ENCODE data around the gene ZNF311.
A peak's percentile ranks its signal among the peaks of the same experiment; 100 is the strongest.

Gene ZNF311

DNA sequence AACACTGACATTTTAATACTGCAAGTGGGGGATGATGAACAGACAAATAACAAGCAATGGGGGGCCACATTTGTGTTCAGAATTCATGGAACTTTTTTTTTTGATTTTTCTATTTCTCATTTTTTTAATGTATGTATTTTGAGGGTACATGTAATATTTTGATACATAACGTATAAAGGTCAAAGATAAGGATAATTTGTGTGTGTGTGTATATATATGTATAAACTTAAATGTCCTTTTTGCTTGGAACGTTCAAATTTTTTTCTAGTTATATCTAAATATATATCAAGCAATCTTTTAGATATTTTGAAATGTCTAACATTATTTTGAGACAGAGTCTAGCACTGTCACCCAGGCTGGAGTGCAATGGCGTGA is 12.3 kb upstream of the ZNF311 start:
- ATAC-seq = no peak
- TF ChIP-seq OSR1 (CRISPR knock-in tag; IDR thresholded peaks at IDR 0.05) (no peak), ESRRG (CRISPR knock-in tag; IDR thresholded peaks at IDR 0.05) (no peak), ZNF565 (CRISPR knock-in tag; conservative IDR thresholded peaks at IDR 0.05; ENCODE audit: low read depth) (no peak), ZFP3 (CRISPR knock-in tag; IDR thresholded peaks at IDR 0.05) (no peak), ZFP30 (CRISPR knock-in tag; IDR thresholded peaks at IDR 0.05) (no peak), ZC3H10 (CRISPR knock-in tag; IDR thresholded peaks at IDR 0.05) (no peak)
- TF ChIP-seq, protein P1, sequence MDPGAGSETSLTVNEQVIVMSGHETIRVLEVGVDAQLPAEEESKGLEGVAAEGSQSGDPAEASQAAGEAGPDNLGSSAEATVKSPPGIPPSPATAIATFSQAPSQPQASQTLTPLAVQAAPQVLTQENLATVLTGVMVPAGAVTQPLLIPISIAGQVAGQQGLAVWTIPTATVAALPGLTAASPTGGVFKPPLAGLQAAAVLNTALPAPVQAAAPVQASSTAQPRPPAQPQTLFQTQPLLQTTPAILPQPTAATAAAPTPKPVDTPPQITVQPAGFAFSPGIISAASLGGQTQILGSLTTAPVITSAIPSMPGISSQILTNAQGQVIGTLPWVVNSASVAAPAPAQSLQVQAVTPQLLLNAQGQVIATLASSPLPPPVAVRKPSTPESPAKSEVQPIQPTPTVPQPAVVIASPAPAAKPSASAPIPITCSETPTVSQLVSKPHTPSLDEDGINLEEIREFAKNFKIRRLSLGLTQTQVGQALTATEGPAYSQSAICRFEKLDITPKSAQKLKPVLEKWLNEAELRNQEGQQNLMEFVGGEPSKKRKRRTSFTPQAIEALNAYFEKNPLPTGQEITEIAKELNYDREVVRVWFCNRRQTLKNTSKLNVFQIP (CRISPR knock-in tag; IDR thresholded peaks at IDR 0.05; ENCODE audit: borderline replicate concordance, low read depth) = no peak
- TF ChIP-seq, protein P2, sequence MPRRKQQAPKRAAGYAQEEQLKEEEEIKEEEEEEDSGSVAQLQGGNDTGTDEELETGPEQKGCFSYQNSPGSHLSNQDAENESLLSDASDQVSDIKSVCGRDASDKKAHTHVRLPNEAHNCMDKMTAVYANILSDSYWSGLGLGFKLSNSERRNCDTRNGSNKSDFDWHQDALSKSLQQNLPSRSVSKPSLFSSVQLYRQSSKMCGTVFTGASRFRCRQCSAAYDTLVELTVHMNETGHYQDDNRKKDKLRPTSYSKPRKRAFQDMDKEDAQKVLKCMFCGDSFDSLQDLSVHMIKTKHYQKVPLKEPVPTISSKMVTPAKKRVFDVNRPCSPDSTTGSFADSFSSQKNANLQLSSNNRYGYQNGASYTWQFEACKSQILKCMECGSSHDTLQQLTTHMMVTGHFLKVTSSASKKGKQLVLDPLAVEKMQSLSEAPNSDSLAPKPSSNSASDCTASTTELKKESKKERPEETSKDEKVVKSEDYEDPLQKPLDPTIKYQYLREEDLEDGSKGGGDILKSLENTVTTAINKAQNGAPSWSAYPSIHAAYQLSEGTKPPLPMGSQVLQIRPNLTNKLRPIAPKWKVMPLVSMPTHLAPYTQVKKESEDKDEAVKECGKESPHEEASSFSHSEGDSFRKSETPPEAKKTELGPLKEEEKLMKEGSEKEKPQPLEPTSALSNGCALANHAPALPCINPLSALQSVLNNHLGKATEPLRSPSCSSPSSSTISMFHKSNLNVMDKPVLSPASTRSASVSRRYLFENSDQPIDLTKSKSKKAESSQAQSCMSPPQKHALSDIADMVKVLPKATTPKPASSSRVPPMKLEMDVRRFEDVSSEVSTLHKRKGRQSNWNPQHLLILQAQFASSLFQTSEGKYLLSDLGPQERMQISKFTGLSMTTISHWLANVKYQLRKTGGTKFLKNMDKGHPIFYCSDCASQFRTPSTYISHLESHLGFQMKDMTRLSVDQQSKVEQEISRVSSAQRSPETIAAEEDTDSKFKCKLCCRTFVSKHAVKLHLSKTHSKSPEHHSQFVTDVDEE (CRISPR knock-in tag; IDR thresholded peaks at IDR 0.05) = no peak

DNA sequence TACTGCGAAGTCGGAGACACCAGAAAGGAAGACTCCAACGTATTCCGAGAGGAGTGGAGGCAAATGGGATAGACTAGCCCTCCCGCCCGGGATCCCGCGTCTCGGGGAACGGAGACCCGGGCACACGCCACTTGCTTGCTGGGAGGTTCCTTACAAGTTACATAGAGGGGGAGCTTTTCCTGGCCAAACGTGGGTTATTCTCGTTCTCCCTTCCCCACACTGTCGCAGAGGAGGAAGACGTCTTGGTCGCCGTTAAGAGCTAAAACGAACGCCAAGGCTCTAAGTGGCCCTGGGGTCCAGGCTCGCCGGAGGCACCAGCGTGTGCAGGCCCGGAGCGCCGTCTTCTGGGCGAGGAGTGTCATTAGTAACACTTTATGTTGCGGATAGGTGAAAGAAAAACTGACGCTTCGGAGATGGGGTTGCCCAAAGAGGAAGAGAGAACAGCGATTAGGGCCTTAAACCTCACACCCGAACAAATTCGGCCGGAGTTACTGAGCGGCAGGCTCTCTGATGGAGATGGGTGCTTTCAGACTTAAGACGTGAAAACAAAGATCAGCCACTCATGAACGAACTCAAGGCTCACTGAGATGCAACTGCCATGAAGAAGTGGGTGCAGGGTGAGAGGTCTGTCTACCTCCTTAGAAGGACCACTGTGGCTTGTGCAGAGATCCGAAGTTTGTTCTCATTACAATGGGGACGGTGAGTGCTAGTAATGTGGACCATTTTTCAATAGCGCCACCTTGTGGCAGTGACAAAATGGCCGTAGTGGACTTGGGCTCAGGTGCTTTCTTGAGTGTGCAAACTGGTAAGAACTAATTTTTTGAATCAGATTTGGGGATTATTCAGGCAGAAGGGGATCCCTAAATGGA is 11.7 kb upstream of the ZNF311 start:
- no peak for TF ChIP-seq PPARA (CRISPR knock-in tag; IDR thresholded peaks at IDR 0.05; ENCODE audit: borderline replicate concordance)
- no peak for TF ChIP-seq TCF4 (CRISPR knock-in tag; IDR thresholded peaks at IDR 0.05; ENCODE audit: borderline replicate concordance)
- no peak for TF ChIP-seq ZNF8 (CRISPR knock-in tag; IDR thresholded peaks at IDR 0.05)
- TF ChIP-seq, protein P3, sequence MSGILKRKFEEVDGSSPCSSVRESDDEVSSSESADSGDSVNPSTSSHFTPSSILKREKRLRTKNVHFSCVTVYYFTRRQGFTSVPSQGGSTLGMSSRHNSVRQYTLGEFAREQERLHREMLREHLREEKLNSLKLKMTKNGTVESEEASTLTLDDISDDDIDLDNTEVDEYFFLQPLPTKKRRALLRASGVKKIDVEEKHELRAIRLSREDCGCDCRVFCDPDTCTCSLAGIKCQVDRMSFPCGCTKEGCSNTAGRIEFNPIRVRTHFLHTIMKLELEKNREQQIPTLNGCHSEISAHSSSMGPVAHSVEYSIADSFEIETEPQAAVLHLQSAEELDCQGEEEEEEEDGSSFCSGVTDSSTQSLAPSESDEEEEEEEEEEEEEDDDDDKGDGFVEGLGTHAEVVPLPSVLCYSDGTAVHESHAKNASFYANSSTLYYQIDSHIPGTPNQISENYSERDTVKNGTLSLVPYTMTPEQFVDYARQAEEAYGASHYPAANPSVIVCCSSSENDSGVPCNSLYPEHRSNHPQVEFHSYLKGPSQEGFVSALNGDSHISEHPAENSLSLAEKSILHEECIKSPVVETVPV (CRISPR knock-in tag; IDR thresholded peaks at IDR 0.05) = no peak
- TF ChIP-seq TOX (CRISPR knock-in tag; IDR thresholded peaks at IDR 0.05; ENCODE audit: borderline replicate concordance) = no peak
- ATAC-seq = peak; percentile 94

DNA sequence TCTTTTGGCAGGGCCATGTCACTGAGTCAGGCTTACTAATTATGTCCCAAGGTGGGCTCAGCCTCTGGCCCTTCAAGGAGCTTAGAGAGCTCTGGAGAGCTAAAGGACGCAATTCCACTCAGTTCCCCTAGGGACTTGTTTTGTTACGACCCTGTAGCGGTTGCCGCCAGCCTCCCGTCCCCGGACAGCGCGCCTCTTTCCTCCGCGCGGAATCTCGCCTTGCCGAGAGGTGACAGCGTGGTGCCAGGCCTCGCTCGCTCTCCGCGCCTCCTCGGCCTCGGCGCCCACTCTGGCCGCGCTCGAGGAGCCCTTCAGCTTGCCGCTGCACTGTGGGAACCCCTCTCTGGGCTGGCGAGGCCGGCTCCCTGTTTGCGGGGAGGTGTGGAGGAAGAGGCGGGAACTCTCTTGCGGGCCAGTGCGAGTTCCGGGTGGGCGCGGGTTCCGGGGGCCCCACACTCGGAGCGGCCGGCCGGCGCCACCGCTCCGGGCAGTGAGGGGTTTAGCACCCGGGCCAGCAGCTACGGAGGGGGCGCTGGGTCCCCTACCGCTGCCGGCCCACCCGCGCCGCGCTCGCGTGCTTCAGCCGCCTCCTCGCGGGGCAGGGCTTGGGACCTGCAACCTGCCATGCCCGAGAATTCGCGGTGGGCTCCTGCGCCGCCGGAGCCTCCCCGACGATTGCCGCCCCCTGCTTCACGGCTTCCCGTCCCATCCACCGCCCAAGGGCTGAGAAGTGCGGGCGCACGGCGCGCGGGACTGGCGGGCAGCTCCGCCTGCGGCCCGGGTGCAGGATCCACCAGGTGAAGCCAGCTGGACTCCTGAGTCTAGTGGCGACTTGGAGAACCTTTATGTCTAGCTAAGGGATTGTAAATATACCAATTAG is 9.9 kb upstream of the ZNF311 start:
- no peak for ATAC-seq
- no peak for TF ChIP-seq TCF4 (CRISPR knock-in tag; IDR thresholded peaks at IDR 0.05; ENCODE audit: borderline replicate concordance)
- no peak for TF ChIP-seq BACH2 (CRISPR knock-in tag; IDR thresholded peaks at IDR 0.05; ENCODE audit: borderline replicate concordance)
- TF ChIP-seq, protein P4, sequence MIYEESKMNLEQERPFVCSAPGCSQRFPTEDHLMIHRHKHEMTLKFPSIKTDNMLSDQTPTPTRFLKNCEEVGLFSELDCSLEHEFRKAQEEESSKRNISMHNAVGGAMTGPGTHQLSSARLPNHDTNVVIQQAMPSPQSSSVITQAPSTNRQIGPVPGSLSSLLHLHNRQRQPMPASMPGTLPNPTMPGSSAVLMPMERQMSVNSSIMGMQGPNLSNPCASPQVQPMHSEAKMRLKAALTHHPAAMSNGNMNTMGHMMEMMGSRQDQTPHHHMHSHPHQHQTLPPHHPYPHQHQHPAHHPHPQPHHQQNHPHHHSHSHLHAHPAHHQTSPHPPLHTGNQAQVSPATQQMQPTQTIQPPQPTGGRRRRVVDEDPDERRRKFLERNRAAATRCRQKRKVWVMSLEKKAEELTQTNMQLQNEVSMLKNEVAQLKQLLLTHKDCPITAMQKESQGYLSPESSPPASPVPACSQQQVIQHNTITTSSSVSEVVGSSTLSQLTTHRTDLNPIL (CRISPR knock-in tag; IDR thresholded peaks at IDR 0.05; ENCODE audit: low read depth) = no peak
- no peak for TF ChIP-seq RARB (CRISPR knock-in tag; IDR thresholded peaks at IDR 0.05)
- TF ChIP-seq, protein P3 (CRISPR knock-in tag; IDR thresholded peaks at IDR 0.05) = no peak
- no peak for TF ChIP-seq ZNF70 (CRISPR knock-in tag; IDR thresholded peaks at IDR 0.05)
- TF ChIP-seq ZFP3 (CRISPR knock-in tag; IDR thresholded peaks at IDR 0.05) = no peak
- no peak for TF ChIP-seq ARNTL (CRISPR knock-in tag; IDR thresholded peaks at IDR 0.05; ENCODE audit: borderline replicate concordance, low read depth)
- TF ChIP-seq, protein P5, sequence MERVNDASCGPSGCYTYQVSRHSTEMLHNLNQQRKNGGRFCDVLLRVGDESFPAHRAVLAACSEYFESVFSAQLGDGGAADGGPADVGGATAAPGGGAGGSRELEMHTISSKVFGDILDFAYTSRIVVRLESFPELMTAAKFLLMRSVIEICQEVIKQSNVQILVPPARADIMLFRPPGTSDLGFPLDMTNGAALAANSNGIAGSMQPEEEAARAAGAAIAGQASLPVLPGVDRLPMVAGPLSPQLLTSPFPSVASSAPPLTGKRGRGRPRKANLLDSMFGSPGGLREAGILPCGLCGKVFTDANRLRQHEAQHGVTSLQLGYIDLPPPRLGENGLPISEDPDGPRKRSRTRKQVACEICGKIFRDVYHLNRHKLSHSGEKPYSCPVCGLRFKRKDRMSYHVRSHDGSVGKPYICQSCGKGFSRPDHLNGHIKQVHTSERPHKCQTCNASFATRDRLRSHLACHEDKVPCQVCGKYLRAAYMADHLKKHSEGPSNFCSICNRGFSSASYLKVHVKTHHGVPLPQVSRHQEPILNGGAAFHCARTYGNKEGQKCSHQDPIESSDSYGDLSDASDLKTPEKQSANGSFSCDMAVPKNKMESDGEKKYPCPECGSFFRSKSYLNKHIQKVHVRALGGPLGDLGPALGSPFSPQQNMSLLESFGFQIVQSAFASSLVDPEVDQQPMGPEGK (CRISPR knock-in tag; IDR thresholded peaks at IDR 0.05; ENCODE audit: borderline replicate concordance) = no peak
- TF ChIP-seq GLIS3 (CRISPR knock-in tag; IDR thresholded peaks at IDR 0.05) = no peak
- no peak for TF ChIP-seq SNAI2 (CRISPR knock-in tag; IDR thresholded peaks at IDR 0.05)
- no peak for TF ChIP-seq ISL1 (CRISPR knock-in tag; IDR thresholded peaks at IDR 0.05)
- TF ChIP-seq ZFP30 (CRISPR knock-in tag; IDR thresholded peaks at IDR 0.05) = no peak
- TF ChIP-seq, protein P2 (CRISPR knock-in tag; IDR thresholded peaks at IDR 0.05) = no peak
- no peak for TF ChIP-seq OSR1 (CRISPR knock-in tag; IDR thresholded peaks at IDR 0.05)
- TF ChIP-seq ESRRG (CRISPR knock-in tag; IDR thresholded peaks at IDR 0.05) = no peak
- TF ChIP-seq ZNF8 (CRISPR knock-in tag; IDR thresholded peaks at IDR 0.05) = no peak

All from SK-N-SH treated with all-trans-retinoic acid at 6 μM for 48 hours (cell line).